HG03280 (cell line): ENCODE measurements around the gene PRR20G.
"Not testable (repeated sequence)": the region's sequence is repeated elsewhere in the genome, so short reads cannot be mapped to it uniquely, and the experiment has no call there.

Source experiments
- ATAC-seq: cut with Tn5 transposase; IDR thresholded peaks from one replicate; pipeline ENCODE4 v1.9.1; 2021; ENCODE audit warnings: mild to moderate bottlenecking, moderate library complexity; ENCODE audit not compliant: unreplicated experiment

PRR20G gene

DNA sequence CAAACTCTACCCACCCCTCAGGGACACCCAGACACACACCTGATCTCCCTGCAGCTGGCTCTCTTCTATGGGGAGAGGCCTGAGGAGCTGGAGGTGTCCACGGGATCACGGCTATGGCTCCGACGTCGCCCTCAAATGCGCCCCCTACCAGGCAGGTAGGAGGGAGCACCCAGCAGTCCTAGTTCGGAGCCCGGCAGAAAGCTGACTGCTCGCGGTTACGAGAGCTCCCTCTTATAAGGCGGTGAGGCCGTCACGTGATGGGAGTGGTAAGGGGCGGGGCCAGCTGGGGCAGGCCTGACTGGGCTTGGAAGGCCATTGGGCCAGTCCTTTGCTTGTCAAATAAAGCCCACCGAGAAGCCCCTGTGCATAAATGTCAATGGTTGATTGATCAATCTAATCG is at the start of gene PRR20G:
Gene PRR20G, minus strand, starts transcription at position 207 of the 400 bp plus-strand sequence. CDS start 681 bp downstream, outside the sequence.
- ATAC-seq: no peak

DNA sequence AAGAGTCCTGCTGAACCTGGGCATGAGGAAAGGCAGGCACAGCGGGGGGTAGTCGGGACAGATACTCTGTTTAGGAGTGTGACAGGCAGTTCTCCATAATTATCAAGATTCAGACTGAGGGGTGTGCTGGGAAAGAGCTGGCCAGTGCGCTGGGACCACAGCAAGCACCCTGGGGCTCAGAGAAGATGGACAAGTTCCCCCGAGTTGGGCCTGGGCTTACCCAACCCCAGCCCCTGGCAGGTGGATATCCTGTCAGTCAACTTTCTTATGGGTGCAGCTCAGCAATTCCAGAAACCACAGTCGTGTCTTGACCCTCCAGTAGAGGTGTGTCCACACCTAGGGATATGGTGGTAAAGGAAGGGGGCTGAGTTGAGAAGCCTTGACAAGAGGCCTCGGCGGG is 49.2 kb upstream of the PRR20G start:
- no peak for ATAC-seq

DNA sequence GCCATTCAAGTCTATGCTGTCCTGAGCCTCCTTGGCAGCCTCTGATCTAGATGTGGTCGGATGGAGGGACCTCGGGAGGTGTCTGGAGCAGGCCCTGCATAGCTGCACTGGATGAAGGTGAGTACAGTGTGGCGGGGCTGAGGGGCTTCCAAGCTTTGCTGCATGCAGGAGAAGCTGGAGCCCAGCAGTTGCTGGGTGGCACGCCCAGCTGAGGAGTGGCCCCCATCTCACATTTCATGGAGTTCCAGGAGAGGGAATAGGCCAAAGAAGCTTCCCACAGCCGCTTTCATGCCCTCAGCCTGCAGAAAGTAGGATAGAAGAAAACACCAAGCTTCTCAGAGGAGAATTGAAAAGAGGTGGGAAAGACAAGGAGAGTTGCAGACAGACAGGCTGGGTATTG is 48.3 kb upstream of the PRR20G start:
- ATAC-seq: no peak

DNA sequence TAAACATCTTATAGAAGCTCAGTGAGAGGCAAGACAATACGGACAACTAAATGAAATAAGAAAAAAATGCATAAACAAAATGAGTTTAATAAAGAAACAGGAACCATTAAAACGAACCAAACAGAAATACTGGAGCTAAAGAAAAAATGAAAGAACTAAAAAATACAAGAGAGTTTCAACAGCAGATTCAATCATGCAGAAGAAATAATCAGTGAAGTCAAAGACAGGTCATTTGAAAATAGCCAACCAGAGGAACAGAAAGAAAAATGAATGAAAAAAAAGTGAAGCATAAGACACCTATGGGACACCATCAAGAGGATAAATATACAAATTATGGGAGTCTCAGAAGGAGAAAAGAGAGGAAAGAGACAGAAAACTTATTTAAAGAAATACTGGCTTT is 42.5 kb upstream of the PRR20G start:
- no peak for ATAC-seq

DNA sequence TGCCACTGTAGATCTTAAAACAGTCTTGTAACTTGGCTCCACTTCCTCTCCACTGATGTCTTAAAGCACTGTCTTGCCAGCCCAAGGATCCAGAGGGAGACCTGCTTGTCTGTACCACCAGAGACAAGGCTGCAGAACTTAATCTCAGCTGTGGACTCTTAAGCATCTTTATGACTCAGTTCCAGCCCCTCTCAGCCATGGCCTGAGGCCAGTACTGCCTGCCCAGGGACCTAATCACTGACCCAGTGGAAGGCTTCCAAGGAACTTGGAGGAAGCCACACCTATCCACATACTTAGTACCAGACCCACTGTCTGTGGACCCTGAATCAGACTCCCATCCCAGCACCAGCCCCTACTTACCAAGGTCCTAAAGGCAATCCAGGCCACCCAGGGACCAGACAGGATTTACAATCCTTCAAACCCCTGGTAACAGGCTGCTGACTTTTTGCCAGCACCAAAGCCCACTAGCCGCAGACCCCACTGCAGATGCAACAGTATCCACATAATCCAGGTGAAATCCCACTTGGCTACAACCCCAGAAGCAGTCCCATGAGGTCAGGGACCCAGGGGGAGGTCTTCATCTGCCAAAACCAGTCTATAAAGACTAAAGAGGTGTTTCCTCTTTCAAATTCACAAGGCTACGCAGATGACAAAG is 41.9 kb upstream of the PRR20G start:
- no peak for ATAC-seq

DNA sequence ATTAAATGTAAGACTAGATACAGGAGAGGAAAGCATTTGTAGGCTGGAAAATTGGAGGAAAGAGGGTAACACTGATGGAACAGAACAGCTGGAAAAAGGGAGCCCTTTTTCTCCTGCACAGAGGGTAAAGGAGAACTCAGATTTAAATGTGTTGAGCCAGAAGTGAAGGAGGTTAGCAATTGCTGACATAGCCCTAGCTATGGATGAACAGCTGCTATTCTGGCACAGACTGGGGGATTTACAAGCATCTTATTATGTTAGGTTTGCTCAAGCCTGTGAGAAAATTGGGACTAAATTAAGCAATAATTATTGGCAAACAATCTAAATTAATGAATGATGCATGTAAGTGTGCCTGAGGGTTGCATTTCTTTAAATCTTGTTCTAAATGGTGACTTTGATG is 40.6 kb upstream of the PRR20G start:
- ATAC-seq: no peak

DNA sequence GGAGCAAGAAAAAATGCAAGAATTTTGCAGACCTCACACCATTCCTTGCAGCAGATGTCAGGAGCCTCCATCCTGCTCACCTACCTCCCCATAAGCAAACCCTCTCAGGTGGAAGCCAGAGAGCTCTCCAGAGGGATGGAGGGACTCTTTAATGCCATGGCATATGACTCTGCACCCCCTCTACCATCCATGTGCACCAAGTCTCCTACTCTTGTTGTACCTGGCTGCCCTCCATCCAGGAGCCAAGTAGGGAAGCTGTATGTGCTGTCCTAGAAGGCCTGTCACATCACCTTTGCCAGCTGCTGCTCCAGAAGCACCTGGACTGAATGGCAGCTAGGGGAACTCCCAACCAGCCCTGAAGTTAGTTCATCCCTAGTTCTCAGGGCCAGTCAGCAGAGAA is 38.5 kb upstream of the PRR20G start:
- no peak for ATAC-seq

DNA sequence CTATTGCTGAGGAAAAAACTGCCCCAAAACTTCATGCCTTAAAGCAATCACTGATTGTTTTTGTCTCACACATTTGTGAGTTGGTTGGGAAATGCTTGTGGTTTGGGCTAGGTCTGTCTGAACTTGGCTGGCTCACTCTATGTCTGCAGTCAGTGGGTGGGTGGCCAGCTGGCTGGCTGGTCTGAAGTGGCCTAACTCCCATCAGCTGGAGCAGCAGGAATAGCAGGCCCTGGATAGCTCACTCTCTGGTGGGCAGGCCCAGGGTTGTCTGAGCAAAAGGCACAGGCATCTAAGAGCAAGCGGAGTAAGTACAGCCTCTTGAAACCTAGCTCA is 37.7 kb upstream of the PRR20G start:
- no peak for ATAC-seq

DNA sequence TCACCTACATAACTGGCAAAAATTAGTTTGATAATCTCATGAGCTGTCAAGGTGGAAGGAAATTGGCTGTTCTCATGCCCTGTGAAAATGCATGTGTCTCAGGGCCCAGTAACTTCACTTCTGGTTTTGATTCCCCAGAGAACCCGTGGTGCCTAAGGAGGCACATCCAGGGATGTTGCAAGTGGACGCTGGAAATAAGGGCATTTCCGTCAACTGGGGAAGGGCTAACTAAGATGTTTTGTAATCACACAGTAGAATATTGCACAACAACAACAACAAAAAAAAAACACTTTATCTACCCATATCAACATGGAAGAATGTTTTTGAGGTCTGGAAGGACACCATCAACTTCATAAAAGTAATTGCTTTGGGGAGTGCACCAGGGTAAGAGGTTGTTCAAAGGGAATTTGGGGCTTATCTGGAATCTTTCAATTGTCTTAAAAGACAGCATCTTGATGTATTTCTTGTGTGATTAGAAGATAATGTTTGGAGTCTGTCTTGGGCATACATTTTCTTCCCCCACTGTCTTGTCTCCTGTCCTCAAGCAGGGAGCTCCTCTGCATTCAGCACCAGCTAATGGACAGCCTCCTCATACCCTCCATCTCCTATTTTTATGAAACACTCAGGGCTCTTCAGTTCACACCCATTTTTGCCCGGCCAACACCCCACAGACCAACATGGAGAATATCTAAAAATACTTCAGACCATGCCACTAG is 37.2 kb upstream of the PRR20G start:
- no peak for ATAC-seq

DNA sequence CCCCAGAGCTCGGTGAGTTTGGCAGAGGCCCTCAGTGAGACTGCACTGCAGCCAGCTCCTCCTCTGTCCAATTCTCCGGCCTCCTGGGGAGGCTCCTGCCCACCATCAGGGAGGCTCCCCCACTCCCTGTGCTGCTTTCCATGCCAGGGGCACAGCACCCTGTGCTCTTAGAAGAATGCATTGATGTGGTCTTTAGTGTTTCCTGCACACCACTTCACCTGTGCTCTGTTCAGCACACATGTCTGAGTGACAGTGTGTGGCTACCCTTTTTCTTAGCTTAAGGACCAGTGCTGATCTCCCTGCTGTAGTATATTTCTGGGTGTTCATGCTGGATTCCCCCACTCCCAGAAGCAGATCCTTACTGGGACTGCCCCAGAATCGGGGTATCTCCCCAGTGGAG is 36.2 kb upstream of the PRR20G start:
- no peak for ATAC-seq

DNA sequence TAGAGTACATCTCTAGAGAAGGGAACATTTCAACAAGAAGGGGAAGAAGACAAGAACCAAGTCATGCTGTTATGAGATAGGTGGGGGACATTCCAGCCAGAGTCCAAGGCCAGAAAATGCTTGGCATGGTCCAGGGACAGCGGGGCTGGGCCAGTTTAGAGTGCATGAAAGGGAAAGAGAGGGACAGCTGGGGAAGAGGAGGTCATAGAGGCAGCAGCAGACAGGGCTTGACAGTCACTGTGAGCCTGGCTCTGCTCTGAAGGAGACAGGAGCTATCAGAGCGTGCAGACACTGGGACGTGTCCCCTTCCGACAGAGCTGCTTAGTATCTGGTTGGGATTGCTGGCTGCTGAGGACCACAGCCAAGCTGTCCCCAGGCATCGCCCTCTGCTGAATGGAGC is 35.7 kb upstream of the PRR20G start:
- ATAC-seq: no peak

DNA sequence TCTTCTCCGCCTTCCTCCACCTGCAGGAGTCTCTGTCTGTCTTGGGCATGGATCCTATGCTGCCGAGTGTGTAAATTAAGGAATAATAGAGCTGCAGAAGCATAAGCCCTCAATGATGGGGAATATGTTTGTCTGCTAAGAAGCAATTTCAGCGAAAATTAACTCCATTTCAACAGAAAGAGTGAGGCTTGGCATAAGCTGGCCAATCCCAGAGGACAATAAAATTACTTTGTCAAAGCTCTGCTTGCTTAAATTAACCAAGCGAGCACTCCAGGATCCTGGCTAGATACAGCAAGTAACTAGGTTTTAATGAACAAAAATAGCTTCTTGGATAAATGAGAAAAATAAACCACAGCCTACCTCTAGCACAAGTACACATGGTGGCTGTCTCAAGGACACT is 33.5 kb upstream of the PRR20G start:
- ATAC-seq: no peak

DNA sequence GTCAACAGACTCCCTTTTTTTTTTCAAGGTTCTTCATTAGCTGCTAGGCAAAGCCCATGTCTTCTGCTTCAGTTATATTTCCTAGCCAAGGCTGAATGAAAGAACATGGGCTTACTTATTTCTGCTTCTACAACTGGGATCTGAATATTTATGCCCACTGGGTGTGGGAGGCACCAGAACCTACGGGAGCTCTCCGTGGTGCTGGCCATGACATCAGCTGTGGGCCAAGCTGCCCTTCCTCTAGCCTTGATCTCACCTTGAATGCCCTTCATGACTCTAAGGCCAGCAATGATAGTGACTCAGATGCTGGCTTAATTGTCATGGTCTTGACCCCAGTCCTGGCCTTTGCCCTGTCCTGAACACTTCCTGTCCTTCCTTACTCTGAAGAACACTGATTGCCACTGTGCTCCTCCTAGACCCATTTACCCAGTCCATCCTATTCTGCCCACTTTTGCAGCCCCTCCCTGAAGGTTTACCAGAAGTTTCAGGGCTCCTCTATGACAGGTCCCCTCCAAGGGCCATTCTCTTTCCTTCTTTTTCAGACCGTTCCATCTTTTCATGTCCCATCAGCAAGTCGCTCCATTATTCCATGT is 32.8 kb upstream of the PRR20G start:
- ATAC-seq: no peak

DNA sequence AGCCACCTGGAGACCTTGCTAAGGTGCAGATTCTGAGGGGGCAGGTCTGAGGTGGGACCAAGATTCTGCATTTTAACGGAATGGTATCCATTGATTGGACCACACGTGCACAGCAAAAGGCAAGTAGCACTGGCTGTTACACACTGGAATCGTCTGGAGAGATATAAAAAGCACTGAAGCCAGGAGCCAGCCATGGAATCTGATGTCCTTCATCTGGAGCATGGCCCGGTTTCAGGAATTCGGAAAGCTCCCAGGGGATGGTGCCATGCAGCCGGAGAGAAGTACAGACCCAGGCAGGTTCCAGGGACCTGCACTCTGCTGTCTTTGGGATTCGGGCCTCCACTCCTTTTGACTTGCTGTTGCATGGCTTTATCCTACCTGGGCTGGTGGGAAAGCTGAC is 28.8 kb upstream of the PRR20G start:
- ATAC-seq: no peak

DNA sequence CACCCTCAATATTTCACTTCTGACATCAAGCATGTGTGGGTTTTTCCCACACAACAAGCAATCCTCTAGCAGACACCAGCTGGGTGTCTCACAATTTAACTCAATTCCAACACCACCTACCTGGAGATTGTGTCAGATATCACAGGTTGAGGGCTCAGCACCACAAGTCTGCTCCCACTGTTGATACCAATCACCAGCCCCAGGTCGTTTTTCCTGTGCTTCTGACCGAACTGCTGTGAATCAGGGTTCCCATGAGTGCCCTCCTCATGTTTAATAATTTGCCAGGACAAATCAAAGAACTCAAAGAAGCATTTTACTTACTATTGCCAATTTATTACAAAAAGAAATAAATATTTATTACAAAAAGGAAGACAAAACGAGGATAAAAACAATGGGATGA is 25.0 kb upstream of the PRR20G start:
- no peak for ATAC-seq

DNA sequence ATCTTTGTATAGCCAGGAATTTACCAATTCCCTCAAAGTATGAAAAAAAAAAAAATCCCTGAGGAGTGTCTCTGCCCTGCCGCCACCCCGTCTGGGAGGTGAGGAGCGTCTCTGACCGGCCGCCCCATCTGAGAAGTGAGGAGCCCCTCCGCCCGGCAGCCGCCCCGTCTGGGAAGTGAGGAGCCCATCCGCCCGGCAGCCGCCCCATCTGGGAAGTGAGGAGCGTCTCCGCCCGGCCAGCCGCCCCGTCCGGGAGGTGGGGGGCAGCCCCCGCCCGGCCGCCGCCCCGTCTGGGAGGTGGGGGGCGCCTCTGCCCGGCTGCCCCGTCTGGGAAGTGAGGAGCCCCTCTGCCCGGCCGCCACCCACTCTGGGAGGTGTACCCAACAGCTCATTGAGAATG is 21.0 kb upstream of the PRR20G start:
- not testable (repeated sequence) for ATAC-seq

DNA sequence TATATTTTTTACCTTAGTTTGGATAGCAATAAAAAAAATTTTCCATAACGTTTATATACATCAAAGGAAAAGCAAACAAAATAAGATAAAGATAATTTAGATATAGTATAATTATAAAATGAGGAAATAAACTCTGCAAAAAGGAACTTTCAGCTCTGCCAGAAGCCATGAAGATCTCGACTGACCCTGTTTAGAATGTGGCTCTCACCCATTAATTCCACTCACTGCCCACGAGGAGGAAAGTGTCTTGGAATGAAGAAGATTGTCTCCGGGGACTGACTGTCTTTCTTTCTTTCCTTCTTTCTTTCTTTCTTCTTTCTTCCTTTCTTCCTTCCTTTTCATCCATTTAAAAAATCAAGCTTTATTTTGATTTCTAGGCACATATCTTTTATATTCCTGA is 20.1 kb upstream of the PRR20G start:
- no peak for ATAC-seq

DNA sequence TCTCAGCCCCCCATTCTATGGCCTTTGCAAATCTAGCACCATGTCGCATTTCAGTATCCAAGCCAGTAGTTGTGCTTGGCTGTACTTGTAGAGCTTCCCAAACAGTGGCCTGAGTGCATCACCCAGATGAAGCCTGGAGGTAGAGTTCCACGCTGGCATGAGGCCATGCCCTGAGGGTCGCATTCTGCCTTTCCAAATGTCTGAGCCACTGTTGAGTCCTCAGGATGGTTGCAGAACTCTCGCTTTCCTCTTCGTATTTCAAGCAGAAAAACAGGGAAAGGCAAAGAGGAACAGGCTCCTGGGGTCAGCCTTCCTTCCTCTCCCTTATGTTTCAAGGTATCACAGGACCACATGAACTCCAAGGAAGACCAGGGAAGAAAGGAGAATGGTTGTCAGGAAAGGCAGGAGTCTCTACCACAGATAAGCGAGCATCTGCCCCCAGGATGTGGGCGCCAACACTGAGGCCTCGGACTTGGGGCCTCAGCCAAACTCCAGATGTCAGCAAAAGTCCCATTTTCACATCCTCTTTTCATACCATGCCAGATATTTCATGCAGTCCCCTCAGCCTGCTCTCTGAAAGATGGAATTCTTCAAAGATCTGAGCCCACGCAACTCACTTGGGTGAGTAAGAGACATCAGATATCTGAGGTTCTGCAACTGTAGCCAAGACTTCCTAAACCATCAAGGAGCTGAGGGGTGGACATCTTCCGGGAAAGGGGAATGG is 19.4 kb upstream of the PRR20G start:
- no peak for ATAC-seq

DNA sequence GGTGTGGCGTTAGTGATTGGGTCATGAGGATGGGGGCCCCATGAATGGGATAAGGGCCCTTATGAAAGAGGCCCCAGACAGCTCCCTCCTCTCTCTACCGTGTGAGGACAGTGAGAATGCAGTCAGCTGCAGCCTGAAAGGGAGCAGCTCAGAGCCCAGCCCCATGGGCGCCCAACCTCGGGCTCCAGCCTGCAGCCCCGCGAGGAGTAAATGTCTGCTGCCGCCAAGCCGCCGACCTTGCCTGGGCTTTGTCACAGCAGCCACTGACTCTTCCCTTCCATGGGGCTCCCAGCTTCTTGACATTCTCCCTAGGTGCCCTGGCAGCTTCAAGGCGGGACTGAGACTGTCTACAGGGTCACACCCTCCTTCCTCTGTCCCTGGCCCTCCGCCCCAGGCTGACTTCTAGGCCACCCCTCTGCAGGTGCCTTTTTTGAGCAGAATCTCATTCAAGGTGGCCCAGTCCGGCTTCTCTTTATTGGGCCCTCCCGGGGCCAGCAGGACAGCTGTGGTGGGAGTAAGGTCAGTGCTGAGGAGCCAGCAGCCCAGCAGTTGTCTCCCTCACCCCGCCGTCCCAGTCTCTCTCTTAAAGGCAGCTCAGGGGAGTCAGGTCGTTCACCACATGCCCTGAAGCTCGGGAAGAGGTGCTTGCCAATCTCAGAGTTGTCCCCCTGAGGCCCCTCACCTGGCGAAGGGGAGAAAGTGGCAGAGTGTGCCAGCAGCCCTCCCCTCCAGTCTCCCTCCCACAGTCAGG is 18.7 kb upstream of the PRR20G start:
- ATAC-seq: no peak

DNA sequence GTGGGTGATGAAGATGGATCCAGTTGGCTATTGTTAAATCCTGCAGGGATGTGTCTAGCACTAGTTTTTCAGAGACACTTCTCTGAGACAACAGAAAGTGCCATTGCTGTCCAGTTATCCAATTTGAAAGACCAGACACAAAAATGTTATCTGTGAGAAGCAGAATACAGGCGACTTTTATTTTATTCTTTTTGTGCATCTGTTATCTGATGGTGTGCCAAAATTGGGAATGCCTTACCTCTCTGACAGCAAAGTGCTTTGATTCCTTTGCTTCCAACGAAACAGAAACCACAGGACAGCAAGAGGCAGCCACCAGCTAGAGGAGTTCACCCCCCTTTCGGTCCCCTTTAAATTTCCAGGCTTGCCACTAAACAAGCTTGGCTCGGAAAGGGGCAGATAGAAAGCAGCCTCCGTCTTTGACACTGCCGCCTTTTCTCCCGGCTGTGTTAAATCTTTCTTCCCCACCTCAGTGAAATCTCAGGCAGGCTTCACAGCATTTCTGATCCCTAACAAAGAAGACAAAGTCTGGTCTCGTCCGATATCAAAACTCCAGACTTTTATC is 17.7 kb upstream of the PRR20G start:
- no peak for ATAC-seq
